DMS153 treated with DMSO at 0.1 percent for 48 hours (cell line): ENCODE measurements around the gene GAN.

Experiments
- DNase-seq: peaks from one replicate; lab custom pipeline; 2025; ENCODE audit not compliant: unreplicated experiment; lab: John Stamatoyannopoulos, UW

GAN gene, protein sequence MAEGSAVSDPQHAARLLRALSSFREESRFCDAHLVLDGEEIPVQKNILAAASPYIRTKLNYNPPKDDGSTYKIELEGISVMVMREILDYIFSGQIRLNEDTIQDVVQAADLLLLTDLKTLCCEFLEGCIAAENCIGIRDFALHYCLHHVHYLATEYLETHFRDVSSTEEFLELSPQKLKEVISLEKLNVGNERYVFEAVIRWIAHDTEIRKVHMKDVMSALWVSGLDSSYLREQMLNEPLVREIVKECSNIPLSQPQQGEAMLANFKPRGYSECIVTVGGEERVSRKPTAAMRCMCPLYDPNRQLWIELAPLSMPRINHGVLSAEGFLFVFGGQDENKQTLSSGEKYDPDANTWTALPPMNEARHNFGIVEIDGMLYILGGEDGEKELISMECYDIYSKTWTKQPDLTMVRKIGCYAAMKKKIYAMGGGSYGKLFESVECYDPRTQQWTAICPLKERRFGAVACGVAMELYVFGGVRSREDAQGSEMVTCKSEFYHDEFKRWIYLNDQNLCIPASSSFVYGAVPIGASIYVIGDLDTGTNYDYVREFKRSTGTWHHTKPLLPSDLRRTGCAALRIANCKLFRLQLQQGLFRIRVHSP

DNA sequence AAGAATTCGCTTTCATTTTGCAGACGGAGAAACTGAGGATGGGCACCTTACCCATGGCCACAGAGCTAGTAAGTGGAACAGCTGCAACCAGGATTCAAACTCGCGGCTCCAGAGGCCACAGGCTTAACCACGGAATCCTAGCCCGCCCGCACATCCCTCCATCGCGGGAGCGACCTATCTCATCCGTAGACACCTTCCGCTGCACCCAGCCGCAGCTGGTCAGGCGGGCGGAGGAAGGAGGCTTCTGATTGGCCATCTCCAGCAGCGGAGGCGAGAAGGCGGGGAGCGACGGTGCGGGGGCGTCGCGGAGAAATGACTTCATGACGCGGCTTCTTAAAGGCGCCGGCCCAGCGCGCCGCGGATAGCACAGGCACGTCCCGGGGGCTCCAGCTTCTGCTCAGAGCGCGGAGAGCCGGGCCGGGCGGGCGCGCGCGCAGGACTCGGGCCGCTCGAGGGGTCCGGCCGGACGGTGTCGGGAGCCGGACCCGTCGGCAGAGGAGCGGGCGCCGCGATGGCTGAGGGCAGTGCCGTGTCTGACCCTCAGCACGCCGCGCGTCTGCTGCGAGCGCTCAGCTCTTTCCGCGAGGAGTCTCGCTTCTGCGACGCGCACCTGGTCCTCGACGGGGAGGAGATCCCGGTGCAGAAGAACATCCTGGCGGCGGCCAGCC lies at the start of gene GAN:
Gene GAN (plus strand): TSS at position 360 of the 668 bp plus-strand sequence. CDS start 152 bp downstream, at position 512.
- DNase-seq: peak; percentile 94

DNA sequence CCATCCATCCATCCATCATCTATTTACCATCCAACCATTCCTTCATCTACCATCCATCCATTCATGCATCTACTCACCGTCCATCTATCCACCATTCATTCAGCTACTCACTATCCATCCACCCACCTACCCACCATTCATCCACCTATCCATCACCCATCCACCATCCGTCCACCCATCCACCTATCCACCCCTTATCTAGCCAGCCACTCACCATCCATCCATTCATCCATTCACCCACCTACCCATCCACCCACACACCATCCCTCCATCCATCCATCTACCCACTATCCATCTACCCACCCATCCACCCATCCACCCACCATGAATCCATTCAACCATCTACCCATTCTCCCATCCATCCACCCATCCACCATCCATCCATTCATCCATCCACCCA lies 49.7 kb upstream of the GAN start:
- no peak for DNase-seq

DNA sequence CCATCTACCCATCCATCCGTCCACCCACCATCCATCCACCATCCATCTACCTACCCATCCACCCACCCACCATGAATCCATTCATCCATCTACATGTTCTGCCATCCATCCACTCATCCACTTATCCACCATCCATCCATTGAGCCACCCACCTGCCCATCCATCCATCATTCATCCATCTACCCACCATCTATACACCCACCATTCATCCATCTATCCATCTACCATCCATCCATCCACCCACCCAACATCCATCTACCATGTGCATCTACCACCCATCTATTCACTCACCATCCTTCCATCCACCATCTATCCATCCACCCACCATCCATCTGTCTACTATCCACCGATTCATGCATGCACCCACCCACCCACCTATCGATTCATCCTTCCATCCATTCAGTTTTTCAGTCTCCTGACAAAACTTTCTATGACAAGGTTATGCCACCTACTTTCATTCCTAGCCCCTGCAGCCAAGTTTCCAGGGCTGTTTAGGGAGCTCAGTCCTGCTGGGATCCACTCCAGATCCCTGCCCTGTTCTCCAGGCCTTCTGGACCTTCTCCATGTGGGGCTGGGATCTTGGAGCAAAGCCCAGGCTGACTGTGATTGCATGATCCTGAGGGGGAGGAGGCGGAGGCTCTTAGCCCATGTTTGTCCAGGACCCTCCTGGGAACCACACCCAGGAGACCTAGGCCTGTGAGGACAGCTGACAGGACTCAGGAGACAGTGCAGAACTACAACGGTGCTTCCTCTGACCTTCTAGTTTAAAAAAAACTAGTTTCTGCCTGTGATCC lies 48.9 kb upstream of the GAN start:
- DNase-seq: no peak

DNA sequence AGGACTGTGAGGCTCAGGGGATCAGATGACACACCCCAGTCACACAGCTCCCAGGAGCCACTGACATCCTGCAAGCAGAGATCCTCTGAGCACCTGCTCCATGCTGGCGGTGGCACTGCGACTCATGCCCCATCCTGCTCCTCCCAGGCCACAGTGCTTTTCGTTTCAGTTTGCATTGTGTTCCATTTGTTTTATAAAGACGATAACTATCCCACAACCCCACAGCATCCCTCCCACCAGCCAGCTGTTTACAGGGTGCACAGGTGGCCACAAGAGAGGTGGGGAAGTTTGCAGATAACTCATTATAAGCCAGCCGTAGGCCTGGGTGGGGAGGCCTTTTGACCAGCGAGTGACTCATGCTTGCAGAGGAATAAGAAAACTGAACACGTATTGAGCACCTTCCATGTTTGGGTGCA lies 48.1 kb upstream of the GAN start:
- DNase-seq: no peak

DNA sequence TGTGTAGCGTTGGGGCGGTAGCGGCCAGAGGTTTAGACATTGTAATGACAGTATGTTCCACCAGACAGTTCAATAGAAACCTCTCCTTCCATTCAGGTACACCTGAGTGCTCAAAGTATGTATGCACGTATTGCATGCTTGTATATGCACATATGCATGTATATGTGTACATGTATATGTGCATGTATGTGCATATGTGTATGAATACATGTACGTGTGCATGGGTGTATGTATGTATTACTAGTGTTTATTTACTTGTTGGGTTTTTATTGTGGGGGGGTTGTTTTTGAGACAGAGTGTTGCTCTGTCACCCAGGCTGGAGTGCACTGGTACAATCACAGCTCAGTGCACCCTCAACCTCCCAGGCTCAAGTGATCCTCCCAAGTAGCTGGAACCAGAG lies 46.3 kb upstream of the GAN start:
- no peak for DNase-seq

DNA sequence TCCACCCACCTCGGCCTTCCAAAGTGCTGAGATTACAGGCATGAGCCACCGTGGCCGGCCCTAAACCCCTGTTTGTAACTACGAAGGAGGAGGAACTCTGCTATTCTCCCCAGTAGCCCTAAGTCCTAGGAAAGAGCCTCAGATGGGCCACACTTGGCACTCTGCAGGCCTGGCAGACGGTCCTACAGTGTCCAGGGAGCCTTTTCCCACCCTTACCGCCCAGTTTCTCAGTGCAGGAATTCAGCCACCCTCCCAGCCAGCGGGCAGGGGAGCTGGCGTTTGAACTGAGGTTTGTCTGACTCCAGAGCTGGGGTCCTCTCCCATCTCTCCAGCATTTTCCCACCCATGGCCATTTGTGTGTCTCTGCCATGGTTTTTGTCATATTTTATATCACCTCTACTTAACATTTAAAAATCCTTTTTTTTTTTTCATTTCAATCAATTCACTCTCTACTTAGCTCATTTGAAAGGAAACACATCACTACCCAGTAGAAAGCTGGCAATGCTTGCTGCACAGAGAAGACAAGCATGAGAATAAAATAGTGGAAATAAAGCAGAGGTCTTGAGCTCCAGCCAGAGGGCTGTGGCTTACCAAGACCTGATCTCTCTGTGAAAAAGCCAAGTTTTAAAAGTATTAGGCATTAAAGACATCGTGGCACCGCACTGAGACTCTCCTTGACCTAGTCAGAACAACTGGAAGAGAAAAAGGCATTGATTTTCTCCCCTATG lies 41.4 kb upstream of the GAN start:
- no peak for DNase-seq

DNA sequence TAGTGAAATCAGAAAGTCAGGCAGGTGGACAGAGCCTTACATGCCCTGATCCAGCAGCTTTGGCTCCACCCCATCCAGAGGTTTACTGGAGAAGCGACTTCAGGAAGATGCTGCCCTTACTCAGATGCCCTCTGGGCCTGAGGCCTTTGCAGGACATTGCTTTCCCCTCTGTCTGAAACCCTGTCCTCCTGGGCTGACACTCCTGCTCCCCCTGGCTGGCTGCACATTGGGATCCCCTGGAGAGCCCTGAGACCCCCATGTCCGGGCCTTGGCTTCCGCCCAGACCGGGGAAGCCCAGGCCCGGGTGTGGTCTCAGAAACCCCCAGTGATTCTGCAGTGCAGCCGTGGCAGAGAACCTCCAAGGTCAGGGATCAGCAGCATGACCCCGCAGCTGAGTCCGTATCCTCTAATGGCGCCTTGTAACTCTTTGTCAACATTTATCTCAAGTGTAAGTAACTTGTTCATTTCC lies 39.7 kb upstream of the GAN start:
- DNase-seq: no peak

DNA sequence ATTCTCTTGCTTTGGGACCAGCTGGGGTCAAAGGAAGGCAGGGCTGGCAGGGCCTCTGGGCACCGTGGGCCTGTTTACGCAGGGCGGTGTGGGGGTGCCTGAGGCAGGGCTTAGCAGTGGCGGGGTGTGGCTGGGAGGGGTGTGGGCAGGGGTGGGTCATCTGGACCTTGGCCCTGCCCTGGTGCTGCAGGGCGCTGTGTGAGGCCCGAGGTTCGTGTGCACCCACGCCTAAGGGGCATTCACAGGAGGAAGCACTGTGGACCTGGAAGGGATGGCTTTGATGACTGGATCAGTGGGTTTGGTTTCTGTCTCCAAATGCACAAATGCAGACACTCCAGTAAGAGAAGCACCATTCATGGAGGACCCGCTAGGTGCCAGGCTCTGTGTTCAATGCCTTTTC lies 39.0 kb upstream of the GAN start:
- DNase-seq: no peak

DNA sequence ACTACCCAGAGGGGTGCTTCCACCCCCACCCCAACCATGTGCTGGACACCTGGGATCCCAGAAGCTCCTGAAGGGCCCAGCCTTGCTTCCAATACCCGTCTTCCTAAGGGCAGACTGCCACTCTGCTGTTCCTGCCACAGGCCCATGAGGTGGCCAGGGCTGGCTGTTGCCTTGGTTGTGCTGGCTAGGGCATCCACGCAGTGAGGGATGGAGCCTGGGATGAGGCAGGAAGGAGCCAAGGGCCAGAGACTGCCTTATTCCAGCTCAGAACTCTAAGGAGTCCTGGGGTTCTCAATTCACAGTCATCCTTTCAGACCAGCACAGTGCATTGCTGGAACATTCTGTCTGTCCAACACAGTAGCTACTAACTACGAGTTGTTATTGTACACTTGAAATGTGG lies 38.4 kb upstream of the GAN start:
- no peak for DNase-seq

DNA sequence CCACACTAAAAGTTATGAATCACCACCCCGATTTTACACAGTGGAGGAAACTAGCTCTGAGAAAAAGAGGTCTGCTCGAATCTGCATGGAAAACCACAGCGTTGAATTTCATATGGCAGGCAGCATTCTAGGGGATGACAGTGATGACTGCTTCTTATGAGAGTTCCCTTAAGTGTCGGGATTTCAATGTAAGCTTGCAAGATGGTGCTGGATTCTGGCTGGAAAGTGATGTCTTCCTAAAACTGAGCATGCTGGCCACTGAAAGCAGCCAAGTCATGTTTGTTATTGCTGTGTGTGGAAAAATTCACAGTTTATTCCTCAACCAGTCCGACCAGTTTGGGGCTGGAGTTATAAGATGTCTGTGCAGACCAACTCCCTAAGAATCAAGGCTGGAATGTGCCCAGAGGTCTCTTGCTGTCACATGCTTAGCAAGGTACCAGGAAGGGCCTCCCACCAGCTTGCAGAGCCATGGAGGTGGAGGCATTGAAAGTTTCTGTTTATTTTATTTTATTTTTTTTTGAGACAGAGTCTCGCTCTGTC lies 37.2 kb upstream of the GAN start:
- DNase-seq: no peak

DNA sequence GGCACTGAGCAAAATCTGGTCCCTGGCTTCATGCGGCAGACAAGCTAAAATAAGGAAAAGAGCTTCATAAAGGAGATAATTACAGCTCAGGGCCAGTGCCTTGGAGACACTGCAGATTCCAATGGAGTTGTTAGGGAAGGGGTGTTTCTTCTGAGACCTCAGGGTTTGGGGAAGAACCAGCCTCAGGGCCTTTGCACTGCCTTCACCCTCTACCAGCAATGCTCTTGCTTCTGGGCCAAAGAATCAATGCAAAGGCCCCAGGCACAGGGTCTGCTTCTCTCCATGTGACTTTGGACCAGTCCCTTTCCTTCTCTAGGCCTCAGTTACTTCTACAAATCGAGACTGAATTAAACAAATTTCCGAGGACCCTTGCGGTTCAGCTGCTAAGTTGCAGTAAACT lies 36.2 kb upstream of the GAN start:
- no peak for DNase-seq

DNA sequence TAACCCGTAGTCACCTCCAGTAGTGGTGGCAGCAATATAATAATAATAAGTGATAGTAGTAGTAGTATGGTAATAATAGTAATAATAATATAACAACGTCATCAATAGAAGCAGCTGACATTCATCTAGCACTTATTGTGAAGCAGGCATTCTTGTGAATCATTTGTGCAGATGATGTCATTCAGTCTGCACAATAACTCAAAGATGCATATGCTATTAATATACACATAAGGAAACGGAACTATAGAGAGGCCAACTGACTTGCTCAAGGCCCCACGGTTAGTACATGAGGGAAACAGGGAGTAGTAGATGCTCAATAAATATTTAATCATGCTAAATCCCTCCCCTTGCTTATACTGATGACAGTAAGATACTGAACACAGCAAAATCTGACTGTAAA lies 35.4 kb upstream of the GAN start:
- DNase-seq: no peak

DNA sequence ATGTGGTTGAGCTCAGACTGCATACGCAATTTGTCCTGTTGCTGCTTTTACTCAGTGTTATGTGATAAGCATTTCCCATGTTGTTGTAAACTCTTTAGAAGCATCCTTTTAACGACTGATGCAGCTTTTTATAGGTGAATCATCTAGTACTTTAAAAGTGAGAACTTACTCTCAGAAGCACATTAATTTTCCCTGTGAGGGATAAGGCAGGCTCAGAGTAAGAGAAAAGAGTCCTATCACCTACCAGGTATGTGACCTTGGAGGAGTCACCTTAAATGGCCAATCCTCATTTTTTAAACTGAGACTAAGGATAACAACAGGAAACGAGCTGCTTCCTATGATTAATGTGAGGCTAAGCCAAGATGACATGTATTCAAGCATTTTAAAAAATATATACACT lies 34.4 kb upstream of the GAN start:
- DNase-seq: no peak

DNA sequence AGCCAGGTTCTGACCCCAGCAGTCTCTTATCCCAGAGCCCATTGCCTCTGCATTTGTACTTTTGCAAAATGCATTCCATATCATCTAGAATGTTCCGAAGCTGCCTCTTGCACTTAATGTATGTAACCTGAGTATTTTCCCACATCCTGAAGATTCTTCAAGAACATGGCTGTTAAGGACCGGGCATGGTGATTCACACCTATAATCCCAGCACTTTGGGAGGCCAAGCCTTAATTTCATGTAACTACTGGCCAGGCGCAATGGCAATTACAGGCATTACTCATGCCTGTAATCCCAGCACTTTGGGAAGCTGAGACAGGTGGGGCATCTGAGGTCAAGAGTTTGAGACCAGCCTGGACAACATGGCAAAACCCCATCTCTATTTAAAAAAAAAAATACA lies 31.7 kb upstream of the GAN start:
- DNase-seq: no peak

DNA sequence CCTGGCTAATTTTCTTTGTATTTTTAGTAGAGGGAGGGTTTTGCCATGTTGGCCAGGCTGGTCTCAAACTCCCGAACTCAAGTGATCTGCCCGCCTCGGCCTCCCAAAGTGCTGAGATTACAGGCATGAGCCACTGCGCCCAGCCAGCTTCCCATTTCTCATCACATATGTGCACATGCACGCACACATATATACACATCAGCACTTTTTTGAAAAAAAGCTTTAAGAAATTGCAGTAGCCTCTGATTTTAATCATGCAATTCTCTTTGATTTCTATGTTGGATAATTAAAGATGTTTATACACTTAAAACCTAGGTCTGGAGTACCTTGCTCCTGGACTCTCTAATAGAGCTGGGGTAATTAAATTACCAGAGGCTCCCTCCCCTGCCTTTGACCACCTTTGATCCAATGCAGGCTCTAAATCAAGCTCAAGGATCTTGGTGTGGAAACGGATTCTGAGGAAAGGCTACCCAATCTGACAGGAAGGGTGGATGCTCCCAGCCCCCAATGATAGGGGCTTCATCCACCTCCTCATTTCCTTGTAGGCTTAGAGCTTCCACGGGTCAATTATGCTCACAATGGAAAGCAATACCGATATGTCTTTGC lies 29.7 kb upstream of the GAN start:
- DNase-seq: no peak

DNA sequence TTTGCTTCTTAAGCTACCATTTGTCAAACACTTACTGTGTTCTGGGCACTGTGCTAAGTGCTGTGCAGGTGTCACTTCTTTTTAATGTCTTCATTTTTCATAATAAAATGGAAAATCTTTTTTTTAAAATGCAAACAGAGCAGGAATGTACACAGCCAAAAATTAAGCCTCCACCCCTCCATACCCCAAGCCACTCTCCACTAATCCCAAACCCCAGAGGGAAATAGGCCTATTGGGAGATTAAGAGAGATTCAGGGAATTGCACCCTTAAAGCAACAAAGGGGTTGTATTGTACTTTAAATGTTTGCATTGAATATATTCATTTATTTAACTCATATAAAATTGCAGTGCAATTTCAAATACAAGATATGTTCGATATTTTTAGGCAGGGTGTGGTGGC lies 28.6 kb upstream of the GAN start:
- no peak for DNase-seq

DNA sequence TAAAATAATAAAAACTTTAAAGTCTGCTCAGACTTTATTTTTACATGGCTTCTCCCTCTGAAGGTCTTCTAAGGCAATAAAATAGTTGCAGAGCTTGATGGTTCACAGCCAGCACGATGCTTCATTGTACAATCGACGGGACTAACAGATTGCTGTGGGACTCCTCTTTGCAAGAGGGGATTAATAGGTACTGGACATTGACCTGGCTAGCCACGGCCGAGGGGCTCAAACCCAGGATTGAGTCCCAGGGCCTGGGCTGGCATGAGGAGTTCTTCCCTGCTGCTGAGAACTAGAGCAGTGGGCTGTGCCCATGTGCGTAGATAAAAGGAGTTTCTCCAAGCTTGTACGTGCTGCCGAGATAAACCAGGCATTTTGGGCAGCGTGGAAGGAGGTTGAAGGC lies 23.6 kb upstream of the GAN start:
- DNase-seq: no peak

DNA sequence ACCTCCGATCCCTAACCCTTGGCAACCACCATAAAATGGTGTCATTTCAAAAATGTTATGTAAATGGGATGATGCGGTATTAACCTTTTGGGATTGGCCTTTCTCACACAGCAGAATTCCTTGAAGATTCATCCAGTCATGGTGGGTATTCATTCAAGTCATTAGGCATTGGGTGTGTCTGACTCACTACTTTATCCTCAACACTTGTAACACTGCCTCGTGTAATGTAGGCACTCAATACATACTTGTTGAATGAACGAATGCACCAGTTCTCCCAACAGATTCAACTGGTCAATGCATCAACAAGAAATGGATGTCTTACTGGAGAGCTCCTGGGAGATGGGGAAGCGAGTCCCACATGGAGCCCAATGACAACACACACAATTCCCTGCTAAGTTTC lies 21.8 kb upstream of the GAN start:
- DNase-seq: no peak

DNA sequence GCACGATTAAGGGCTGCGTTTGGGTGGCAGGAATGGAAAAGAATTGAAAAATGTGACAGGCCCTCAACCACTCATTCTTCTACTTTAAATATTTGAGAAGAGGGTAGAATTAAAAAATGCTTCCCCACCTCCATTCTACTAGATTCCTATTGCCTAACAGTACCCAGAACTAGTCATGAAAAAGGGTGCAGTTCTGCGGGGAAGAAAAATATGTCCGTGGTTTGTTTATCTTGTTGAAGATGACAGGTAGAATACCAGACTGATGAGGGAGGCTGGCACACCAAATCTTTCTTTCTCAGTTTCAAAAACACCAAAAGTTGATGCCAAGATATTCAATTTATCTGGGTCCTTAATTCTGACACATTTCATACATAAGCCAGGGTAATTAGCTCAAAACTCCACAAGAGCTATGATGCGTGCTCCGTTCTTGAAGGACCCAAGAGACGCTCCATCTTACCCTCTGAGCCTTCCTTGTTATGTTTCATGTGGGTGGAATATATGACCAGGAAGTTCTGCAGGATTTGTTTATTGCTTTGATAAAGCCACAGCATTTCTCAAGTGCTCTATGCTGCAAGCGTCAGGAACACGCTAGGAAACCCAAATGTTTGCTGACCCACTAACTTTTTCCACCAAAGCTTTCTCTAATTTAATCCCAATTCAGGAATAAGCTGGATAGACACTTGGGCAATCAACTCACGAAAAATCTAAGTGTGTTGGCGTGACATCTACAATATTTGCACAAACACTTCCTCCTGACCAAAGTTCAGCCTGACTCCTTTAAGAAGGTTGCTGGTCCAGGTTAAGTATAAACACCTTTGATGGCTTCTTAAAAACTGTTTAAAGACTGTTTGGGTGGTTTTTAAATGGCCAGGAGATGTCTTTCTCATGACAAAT lies 20.6 kb upstream of the GAN start:
- DNase-seq: no peak
